HK-2 (cell line): Measurements from ENCODE around the gene FBXO5.

Experiments
- DNase-seq: peaks from one replicate; pipeline ENCODE4 v3.0.0-alpha.2; 2018; ENCODE audit not compliant: unreplicated experiment

FBXO5 gene

DNA sequence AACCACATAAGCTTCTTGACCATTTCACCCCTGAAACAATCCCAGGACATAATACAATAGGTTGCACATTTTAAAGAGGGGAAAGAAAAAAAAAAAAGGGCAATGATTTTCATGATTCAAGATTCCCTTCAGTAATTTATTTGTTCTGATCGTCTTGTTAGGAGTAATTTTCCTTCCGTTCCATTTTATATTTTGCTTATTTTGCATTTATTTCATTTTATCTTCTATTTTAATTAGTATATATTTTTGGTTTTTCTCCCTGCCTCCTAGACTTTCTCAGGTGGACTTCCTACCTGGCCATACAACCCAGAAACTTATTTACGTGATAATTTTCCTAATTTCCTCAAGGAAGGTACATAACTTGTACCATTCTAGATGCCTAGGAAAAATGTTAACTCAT, 32.6 kb downstream of the FBXO5 start:
- DNase-seq = no peak

- DNase-seq = no peak
Measured at GRCh38 chr6:152948150-152948768, 34.6 kb downstream of the FBXO5 start.

DNA sequence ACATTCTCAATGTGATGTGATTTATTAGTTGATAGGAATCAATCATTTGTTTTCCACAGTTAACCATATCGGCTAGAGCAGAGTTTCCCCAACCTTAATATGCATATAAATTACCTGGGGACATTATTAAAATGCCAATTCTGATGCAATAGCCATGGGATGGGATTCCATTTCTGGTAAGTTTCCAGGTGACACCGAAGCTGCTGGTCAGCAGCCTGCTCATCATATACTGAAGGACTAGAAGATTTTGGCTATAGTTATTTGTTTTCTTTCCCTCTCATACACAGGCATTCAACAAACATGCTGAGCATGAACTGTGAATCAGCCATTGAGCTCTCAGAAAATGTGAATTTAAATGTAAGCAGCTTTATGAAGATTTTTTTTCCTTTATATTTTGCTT, 35.8 kb downstream of the FBXO5 start:
- no peak for DNase-seq

DNA sequence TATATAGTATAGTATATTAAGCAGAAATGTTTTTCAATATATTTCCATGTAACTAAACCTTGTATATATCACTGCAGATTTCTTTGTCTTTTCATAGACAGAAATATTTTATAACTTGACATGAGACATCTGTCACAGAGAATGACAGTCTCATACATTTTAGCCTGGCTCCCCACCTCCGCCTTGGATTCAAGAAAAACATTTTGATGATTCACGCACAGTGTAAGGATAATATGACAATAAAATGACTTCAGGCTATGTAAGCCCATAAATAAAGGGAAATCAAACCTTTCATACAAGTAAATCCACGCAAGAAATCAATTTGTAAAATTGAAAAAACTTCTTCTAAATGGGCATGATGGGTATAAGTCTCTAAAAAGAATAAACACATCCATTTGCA, 36.4 kb downstream of the FBXO5 start:
- DNase-seq = no peak

- DNase-seq = no peak
Measured at GRCh38 chr6:152943260-152943897, 39.5 kb downstream of the FBXO5 start.

DNA sequence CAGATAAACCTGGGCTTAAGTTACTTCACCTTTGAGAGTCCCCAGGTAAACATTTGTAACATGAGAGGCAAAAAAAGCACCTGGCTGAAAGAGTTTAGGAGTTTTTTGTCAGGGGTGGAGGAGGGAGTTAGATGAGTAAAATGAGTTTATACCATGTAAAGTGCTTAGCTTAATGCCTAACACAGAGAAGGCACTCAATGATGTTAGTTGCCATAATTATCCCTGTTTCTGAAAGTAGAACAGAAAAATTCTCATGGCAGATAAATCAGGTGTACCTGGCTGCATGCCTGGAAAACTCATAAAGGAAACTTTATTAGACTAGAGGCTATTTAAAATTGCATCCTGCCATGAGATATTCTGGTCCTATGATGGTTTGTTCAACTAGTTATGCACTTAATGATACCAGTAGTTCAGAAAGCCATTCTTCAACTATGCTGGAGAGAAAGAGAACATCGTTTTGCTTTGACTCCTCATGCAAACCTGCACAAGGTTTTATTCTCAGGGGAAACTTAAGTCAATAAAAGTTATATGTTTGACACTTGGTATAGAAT, 40.4 kb downstream of the FBXO5 start:
- DNase-seq = no peak

DNA sequence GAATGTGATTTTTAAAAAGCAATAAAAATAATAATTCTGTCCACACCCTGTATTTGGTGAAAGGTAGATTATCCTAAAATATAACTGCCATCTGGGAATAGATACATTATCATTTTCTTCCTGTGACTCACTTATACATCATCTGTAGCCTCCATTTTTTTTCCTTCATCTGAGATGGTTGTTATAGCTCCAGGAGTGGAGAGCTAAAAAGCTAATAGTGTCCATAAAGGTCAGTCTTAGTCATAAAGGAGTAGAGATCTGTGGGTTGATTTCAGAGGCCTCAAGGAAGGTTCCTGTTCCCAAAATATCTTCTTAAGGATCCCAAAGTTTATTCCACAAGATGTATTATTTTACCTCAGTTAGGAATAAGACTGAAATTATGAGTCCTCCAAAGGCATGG, 41.1 kb downstream of the FBXO5 start:
- no peak for DNase-seq

- DNase-seq = no peak
Measured at GRCh38 chr6:152932865-152933264, 50.0 kb downstream of the FBXO5 start.

DNA sequence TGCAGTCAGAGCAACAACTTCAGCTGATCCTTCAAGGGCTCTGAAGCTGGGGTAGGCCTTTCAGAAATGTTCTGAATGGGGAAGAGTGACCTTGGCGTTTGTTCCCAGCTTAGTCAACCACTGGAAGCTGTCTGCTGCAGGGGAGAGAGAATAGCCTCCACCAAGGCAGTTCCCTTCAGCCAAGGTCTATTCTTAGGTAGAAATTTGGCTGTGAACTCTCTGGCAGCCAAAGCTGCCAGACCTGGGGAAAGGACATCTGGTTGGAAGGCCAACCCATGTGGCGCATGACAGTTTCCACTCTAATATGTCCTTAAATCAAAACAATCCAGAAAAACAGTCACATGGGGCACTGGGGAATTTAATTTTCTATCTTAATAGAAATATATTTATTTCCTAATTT, 60.1 kb downstream of the FBXO5 start:
- DNase-seq = no peak
